GM21737 (cell line): ENCODE measurements around the gene LTBP3.
"Not testable (repeated sequence)": the region's sequence is repeated elsewhere in the genome, so short reads cannot be mapped to it uniquely, and the experiment has no call there.

ENCODE experiments used
- ATAC-seq: cut with Tn5 transposase; IDR thresholded peaks from one replicate; pipeline ENCODE4 v1.9.1; 2021; ENCODE audit warnings: mild to moderate bottlenecking, moderate library complexity; ENCODE audit not compliant: unreplicated experiment

Gene LTBP3

GRCh38 chr11:65518941-65519549 is 39.1 kb downstream of the LTBP3 start:
- not testable (repeated sequence) for ATAC-seq

- no peak for ATAC-seq
Measured at GRCh38 chr11:65516135-65516968, 41.8 kb downstream of the LTBP3 start.

DNA sequence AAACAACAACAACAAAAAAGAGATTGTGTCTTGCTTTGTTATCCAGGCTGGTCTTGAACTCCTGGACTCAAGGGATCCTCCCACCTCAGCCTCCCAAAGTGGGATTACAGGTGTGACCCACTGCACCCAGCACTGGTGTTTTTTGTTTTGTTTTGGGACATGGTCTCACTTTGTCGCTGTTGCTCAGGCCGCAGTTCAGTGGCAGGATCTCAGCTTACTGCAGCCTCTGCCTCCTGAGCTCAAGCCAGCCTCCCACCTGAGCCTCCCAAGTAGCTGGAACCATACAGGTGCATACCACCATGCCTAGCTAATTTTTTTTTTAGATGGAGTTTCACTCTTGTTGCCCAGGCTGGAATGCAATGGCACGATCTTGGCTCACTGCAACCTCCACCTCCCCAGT is 45.8 kb downstream of the LTBP3 start:
- not testable (repeated sequence) for ATAC-seq

DNA sequence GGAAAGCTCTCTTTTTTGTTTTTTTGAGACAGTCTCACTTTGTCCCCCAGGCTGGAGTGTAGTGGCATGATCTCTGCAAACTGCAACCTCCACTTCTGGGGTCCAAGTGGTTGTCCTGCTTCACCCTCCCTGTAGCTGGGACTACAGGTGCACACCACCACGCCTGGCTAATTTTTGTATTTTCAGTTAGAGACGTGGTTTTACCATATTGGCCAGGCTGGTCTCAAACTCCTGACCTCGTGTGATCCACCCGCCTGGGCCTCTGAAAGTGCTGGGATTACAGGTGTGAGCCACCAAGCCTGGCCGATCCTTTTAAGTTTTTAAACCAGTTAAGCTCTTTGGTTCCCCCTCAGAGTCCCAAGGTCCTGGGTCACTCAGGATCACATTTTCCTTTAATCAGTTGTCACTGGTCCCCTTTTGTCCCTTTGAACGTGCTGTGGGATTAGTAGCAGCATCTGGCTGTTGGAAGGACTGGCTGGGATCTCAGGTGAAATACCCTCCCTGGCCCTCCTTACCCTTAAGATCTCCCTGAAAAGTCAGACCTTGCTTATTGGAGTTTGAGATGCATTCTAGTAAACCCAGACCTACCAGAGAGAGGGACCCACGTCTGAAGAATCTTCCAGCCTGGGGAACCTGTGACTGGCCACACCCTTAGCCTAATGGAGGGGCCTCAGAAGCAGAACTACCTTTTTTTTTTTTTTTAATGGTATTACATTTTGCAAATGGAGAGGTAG is 51.2 kb downstream of the LTBP3 start:
- peak; percentile 31 for ATAC-seq

DNA sequence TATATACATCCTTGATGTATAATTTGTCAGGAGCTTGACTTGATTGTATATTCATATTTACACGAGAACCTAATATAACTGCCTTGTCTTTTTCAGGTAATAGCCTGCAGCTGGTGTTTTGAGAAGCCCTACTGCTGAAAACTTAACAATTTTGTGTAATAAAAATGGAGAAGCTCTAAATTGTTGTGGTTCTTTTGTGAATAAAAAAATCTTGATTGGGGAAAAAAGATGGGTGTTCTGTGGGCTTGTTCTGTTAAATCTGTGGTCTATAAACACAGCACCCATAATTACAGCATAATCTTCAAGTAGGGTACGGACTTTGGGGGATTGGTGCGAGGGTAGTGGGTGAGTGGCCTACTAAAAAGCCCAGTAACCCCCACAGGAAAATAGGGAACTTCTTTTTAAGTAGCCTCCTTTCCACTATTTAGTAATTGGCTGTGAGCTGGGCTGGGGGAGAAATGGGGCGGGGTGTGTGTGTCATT is 51.8 kb downstream of the LTBP3 start:
- ATAC-seq, result no peak

DNA sequence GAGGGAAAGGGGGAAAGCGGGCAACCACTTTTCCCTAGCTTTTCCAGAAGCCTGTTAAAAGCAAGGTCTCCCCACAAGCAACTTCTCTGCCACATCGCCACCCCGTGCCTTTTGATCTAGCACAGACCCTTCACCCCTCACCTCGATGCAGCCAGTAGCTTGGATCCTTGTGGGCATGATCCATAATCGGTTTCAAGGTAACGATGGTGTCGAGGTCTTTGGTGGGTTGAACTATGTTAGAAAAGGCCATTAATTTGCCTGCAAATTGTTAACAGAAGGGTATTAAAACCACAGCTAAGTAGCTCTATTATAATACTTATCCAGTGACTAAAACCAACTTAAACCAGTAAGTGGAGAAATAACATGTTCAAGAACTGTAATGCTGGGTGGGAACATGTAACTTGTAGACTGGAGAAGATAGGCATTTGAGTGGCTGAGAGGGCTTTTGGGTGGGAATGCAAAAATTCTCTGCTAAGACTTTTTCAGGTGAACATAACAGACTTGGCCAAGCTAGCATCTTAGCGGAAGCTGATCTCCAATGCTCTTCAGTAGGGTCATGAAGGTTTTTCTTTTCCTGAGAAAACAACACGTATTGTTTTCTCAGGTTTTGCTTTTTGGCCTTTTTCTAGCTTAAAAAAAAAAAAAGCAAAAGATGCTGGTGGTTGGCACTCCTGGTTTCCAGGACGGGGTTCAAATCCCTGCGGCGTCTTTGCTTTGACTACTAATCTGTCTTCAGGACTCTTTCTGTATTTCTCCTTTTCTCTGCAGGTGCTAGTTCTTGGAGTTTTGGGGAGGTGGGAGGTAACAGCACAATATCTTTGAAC is 52.5 kb downstream of the LTBP3 start:
- ATAC-seq, result no peak

DNA sequence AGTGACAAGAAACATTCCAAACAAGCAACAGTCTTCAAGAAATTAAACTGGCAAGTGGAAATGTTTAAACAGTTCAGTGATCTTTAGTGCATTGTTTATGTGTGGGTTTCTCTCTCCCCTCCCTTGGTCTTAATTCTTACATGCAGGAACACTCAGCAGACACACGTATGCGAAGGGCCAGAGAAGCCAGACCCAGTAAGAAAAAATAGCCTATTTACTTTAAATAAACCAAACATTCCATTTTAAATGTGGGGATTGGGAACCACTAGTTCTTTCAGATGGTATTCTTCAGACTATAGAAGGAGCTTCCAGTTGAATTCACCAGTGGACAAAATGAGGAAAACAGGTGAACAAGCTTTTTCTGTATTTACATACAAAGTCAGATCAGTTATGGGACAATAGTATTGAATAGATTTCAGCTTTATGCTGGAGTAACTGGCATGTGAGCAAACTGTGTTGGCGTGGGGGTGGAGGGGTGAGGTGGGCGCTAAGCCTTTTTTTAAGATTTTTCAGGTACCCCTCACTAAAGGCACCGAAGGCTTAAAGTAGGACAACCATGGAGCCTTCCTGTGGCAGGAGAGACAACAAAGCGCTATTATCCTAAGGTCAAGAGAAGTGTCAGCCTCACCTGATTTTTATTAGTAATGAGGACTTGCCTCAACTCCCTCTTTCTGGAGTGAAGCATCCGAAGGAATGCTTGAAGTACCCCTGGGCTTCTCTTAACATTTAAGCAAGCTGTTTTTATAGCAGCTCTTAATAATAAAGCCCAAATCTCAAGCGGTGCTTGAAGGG is 53.3 kb downstream of the LTBP3 start:
- ATAC-seq, result no peak

- no peak for ATAC-seq
Measured at GRCh38 chr11:65503949-65504673, 54.0 kb downstream of the LTBP3 start.

DNA sequence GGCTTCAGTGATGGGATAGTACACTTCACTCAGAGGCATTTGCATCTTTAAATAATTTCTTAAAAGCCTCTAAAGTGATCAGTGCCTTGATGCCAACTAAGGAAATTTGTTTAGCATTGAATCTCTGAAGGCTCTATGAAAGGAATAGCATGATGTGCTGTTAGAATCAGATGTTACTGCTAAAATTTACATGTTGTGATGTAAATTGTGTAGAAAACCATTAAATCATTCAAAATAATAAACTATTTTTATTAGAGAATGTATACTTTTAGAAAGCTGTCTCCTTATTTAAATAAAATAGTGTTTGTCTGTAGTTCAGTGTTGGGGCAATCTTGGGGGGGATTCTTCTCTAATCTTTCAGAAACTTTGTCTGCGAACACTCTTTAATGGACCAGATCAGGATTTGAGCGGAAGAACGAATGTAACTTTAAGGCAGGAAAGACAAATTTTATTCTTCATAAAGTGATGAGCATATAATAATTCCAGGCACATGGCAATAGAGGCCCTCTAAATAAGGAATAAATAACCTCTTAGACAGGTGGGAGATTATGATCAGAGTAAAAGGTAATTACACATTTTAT is 54.7 kb downstream of the LTBP3 start:
- no peak for ATAC-seq

GRCh38 chr11:65502555-65503367 is 55.4 kb downstream of the LTBP3 start:
- no peak for ATAC-seq

- no peak for ATAC-seq
Measured at GRCh38 chr11:65502274-65502554, 55.9 kb downstream of the LTBP3 start.

DNA sequence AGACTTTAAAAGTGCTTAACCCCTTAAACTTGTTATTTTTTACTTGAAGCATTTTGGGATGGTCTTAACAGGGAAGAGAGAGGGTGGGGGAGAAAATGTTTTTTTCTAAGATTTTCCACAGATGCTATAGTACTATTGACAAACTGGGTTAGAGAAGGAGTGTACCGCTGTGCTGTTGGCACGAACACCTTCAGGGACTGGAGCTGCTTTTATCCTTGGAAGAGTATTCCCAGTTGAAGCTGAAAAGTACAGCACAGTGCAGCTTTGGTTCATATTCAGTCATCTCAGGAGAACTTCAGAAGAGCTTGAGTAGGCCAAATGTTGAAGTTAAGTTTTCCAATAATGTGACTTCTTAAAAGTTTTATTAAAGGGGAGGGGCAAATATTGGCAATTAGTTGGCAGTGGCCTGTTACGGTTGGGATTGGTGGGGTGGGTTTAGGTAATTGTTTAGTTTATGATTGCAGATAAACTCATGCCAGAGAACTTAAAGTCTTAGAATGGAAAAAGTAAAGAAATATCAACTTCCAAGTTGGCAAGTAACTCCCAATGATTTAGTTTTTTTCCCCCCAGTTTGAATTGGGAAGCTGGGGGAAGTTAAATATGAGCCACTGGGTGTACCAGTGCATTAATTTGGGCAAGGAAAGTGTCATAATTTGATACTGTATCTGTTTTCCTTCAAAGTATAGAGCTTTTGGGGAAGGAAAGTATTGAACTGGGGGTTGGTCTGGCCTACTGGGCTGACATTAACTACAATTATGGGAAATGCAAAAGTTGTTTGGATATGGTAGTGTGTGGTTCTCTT is 56.5 kb downstream of the LTBP3 start:
- ATAC-seq, result no peak

DNA sequence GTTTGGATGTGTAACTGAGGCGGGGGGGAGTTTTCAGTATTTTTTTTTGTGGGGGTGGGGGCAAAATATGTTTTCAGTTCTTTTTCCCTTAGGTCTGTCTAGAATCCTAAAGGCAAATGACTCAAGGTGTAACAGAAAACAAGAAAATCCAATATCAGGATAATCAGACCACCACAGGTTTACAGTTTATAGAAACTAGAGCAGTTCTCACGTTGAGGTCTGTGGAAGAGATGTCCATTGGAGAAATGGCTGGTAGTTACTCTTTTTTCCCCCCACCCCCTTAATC is 57.0 kb downstream of the LTBP3 start:
- no peak for ATAC-seq

GRCh38 chr11:65500387-65501185 is 57.6 kb downstream of the LTBP3 start:
- no peak for ATAC-seq

GRCh38 chr11:65499713-65500386 is 58.3 kb downstream of the LTBP3 start:
- no peak for ATAC-seq

- ATAC-seq, result peak; percentile 24
Measured at GRCh38 chr11:65498977-65499712, 59.0 kb downstream of the LTBP3 start, which contains the start of gene MALAT1. Gene MALAT1, plus strand, starts transcription at chr11:65499045.
